MM.1S (cell line): ENCODE measurements around the gene KRT37.

Experiments
- DNase-seq: peaks from one replicate; pipeline ENCODE4 v3.0.0-alpha.2; 2015
- H2AFZ ChIP-seq: fragments of 300-600 bp; sonication (generic); 2 replicates; pipeline ENCODE4 v1.6.0; 2016; ENCODE audit warnings: antibody characterized with exemption, low read length
- H3F3A ChIP-seq: fragments of 300-600 bp; sonication (generic); 2 replicates; pipeline ENCODE4 v1.6.1; 2016; ENCODE audit warnings: mild to moderate bottlenecking, antibody characterized with exemption, low read length, moderate library complexity, mixed read lengths; ENCODE audit not compliant: insufficient read depth
- H3K27ac ChIP-seq: fragments of 300-600 bp; sonication (generic); 2 replicates; pipeline ENCODE4 v1.5.1; 2016; ENCODE audit warnings: mild to moderate bottlenecking, low read length
- H3K27me3 ChIP-seq: fragments of 300-600 bp; sonication (generic); replicated peaks from 2 replicates; pipeline ENCODE4 v1.6.0; 2016; ENCODE audit warnings: low read length; ENCODE audit not compliant: insufficient read depth
- H3K36me3 ChIP-seq: fragments of 300-600 bp; sonication (generic); replicated peaks from 2 replicates; pipeline ENCODE4 v1.6.1; 2016; ENCODE audit warnings: mild to moderate bottlenecking, low read length, mixed read lengths; ENCODE audit not compliant: insufficient read depth
- H3K4me1 ChIP-seq: fragments of 300-600 bp; sonication (generic); 2 replicates; pipeline ENCODE4 v1.6.1; 2016; ENCODE audit warnings: low read length, mixed read lengths
- H3K4me2 ChIP-seq: fragments of 300-600 bp; sonication (generic); 2 replicates; pipeline ENCODE4 v1.6.0; 2016; ENCODE audit warnings: low read depth, low read length
- H3K4me3 ChIP-seq: fragments of 300-600 bp; sonication (generic); 2 replicates; pipeline ENCODE4 v1.5.1; 2016; ENCODE audit warnings: low read length, mixed read lengths
- H3K79me2 ChIP-seq: fragments of 300-600 bp; sonication (generic); 2 replicates; pipeline ENCODE4 v1.6.1; 2016; ENCODE audit warnings: mixed run types, low read length, mixed read lengths
- H3K9ac ChIP-seq: fragments of 300-600 bp; sonication (generic); 2 replicates; pipeline ENCODE4 v1.6.1; 2016; ENCODE audit warnings: low read length, mixed read lengths
- H3K9me2 ChIP-seq: fragments of 300-600 bp; sonication (generic); replicated peaks from 2 replicates; pipeline ENCODE4 v1.6.1; 2016; ENCODE audit warnings: mild to moderate bottlenecking, low read length, mixed read lengths; ENCODE audit not compliant: insufficient read depth
- H3K9me3 ChIP-seq: fragments of 300-600 bp; sonication (generic); replicated peaks from 2 replicates; pipeline ENCODE4 v1.6.1; 2016; ENCODE audit warnings: mild to moderate bottlenecking, low read length, mixed read lengths; ENCODE audit not compliant: insufficient read depth
- H4K20me1 ChIP-seq: fragments of 300-600 bp; sonication (generic); 2 replicates; pipeline ENCODE4 v1.6.1; 2016; ENCODE audit warnings: mild to moderate bottlenecking, low read length, moderate library complexity, mixed read lengths; ENCODE audit not compliant: insufficient read depth
- EZH2 ChIP-seq: fragments of 300-600 bp; sonication (generic); optimal IDR thresholded peaks from 2 replicates; pipeline ENCODE3; 2017; ENCODE audit warnings: low read depth, mild to moderate bottlenecking, antibody characterized with exemption, low read length, mixed read lengths
- EZH2phosphoT487 ChIP-seq: fragments of 300-600 bp; sonication (generic); IDR thresholded peaks from 2 replicates; pipeline ENCODE4 v1.6.1; 2018; ENCODE audit warnings: antibody characterized with exemption, low read length
- TF ChIP-seq, protein P1 (sequence below): fragments of 300-600 bp; sonication (generic); IDR thresholded peaks from 2 replicates; pipeline ENCODE4 v1.5.1; 2016; ENCODE audit warnings: antibody characterized with exemption, low read length, mixed read lengths

KRT37 gene

DNA sequence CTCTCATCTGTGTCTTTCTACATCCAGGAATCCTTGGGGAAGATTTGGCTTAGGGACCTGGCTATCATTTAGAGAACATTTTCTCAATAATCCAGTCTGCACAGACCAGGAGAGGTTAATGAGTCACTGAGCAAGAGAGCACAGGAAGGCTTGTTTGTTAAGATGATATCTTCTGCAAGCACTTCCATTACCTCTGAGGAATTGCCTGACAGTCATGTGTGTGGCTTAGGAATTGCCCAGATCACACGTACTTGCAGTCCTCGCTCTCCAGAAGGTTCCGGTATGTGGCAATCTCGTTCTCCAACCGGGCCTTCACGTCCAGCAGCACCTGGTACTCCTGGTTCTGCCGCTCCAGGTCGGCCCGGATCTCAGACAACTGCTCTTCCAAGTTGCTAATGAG lies 3.3 kb downstream of the KRT37 start:
- H3K27me3 ChIP-seq, result no peaks in the 10 kb centered on the region
- no peaks in the 10 kb centered on the region for H3K9me2 ChIP-seq
- H3K79me2 ChIP-seq, result no peaks in the 10 kb centered on the region
- H3K9ac ChIP-seq, result no peak overlapping the region
- no peaks in the 10 kb centered on the region for H4K20me1 ChIP-seq
- no peak overlapping the region for H3K4me3 ChIP-seq
- no peak overlapping the region for H3K4me2 ChIP-seq
- H3K9me3 ChIP-seq, result no peaks in the 10 kb centered on the region
- H3K27ac ChIP-seq, result no peak overlapping the region
- no peak for DNase-seq
- H3K36me3 ChIP-seq, result no peaks in the 10 kb centered on the region
- TF ChIP-seq EZH2 (no peak), EZH2phosphoT487 (no peak)
- TF ChIP-seq, protein P1, sequence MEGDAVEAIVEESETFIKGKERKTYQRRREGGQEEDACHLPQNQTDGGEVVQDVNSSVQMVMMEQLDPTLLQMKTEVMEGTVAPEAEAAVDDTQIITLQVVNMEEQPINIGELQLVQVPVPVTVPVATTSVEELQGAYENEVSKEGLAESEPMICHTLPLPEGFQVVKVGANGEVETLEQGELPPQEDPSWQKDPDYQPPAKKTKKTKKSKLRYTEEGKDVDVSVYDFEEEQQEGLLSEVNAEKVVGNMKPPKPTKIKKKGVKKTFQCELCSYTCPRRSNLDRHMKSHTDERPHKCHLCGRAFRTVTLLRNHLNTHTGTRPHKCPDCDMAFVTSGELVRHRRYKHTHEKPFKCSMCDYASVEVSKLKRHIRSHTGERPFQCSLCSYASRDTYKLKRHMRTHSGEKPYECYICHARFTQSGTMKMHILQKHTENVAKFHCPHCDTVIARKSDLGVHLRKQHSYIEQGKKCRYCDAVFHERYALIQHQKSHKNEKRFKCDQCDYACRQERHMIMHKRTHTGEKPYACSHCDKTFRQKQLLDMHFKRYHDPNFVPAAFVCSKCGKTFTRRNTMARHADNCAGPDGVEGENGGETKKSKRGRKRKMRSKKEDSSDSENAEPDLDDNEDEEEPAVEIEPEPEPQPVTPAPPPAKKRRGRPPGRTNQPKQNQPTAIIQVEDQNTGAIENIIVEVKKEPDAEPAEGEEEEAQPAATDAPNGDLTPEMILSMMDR, result no peak
- H2AFZ ChIP-seq, result no peak overlapping the region
- H3F3A ChIP-seq, result no peaks in the 10 kb centered on the region
- H3K4me1 ChIP-seq, result no peaks in the 10 kb centered on the region

DNA sequence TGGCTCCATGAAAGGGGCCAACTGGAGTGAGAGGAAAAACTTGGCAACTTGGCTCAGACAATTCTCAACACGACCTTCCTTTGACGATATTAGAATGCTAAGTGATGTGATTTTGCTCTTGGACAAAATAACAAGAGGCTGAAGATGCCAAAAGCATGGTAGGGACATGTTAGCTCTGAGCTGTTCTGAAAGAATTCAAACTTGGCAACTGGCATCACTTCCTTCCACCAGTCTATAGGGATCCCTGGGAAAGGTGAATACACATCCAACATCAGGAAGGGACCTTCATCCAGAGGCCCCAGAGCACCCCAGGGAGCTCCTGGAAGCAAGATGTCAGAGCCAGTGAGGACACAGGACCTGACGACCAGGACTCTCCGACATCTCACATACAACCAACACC lies 4.3 kb downstream of the KRT37 start:
- no peaks in the 10 kb centered on the region for H4K20me1 ChIP-seq
- H3K4me2 ChIP-seq, result no peak overlapping the region
- no peaks in the 10 kb centered on the region for H3K27me3 ChIP-seq
- no peaks in the 10 kb centered on the region for H3K9me3 ChIP-seq
- H3F3A ChIP-seq, result no peaks in the 10 kb centered on the region
- no peaks in the 10 kb centered on the region for H3K36me3 ChIP-seq
- H3K79me2 ChIP-seq, result no peaks in the 10 kb centered on the region
- no peak overlapping the region for H3K4me3 ChIP-seq
- no peak for DNase-seq
- TF ChIP-seq, protein P1, result no peak
- no peak for TF ChIP-seq EZH2
- no peak for TF ChIP-seq EZH2phosphoT487
- no peak overlapping the region for H2AFZ ChIP-seq
- no peaks in the 10 kb centered on the region for H3K9me2 ChIP-seq
- H3K27ac ChIP-seq, result no peak overlapping the region
- H3K4me1 ChIP-seq, result no peaks in the 10 kb centered on the region
- no peak overlapping the region for H3K9ac ChIP-seq

DNA sequence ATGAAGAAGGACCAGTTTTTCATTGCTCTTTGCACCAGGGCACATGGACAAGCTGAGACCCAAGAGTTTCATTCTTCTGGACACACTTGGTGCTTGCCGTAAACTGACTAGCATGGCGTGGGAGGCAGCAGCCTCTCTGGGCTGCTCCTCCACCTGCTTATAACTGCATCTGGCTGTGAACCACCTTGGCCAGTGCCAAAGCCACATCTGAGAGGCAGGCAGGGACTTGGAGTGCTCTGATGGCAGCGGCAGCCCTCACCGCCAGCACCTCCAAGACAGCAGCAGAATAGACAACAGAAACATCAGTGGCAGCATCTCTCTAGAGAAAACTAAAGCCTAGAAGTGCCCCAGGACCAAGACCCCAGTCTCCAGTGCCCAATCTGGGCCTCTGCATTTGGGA lies 4.7 kb downstream of the KRT37 start:
- no peaks in the 10 kb centered on the region for H3K9me3 ChIP-seq
- no peak overlapping the region for H2AFZ ChIP-seq
- no peaks in the 10 kb centered on the region for H4K20me1 ChIP-seq
- no peaks in the 10 kb centered on the region for H3K4me1 ChIP-seq
- H3K79me2 ChIP-seq, result no peaks in the 10 kb centered on the region
- no peaks in the 10 kb centered on the region for H3K9me2 ChIP-seq
- H3K27ac ChIP-seq, result no peak overlapping the region
- H3K4me2 ChIP-seq, result no peak overlapping the region
- DNase-seq, result no peak
- no peaks in the 10 kb centered on the region for H3K36me3 ChIP-seq
- no peak overlapping the region for H3K4me3 ChIP-seq
- TF ChIP-seq EZH2, result no peak
- TF ChIP-seq, protein P1, result no peak
- TF ChIP-seq EZH2phosphoT487, result no peak
- H3K9ac ChIP-seq, result no peak overlapping the region
- no peaks in the 10 kb centered on the region for H3F3A ChIP-seq
- H3K27me3 ChIP-seq, result no peaks in the 10 kb centered on the region
